IMR-90 (cell line): ENCODE results near the gene GPR171. TPM values are rescaled to one million over a fixed set of nuclear protein-coding genes. Genes with fewer than 3 reads are reported as not detected.

Source experiments
- ATAC-seq: fragments of 200-7000 bp; cut with Tn5 transposase; 2 replicates; pipeline ENCODE4 v1.9.1; 2020; ENCODE audit warnings: low read depth, mild to moderate bottlenecking, moderate library complexity
- BruUV-seq: library from RNA; stranded (reverse); fragments of 400-500 nt; replicated peaks from 2 replicates; lab custom pipeline; 2021; lab: Mats Ljungman, UMichigan
- CTCF ChIA-PET: fragments of 300-600 bp; formaldehyde crosslinking; extraction: SDS; loops from one replicate; lab custom pipeline; 2021; ENCODE audit warnings: antibody characterized with exemption; lab: Yijun Ruan, JAX
- POLR2A ChIA-PET: fragments of 300-600 bp; sonication (Branson Sonifier 250); formaldehyde crosslinking; loops from one replicate; lab custom pipeline; 2022; ENCODE audit warnings: antibody characterized with exemption; ENCODE audit not compliant: unreplicated experiment; lab: Charles Lee
- DNase-seq: peaks from one replicate; pipeline ENCODE4 v3.0.0; 2013
- H2AFZ ChIP-seq: replicated peaks from 2 replicates; pipeline ENCODE3; 2013; ENCODE audit warnings: low read length, mild to moderate bottlenecking; ENCODE audit not compliant: poor library complexity
- H2AK5ac ChIP-seq: 2 replicates; pipeline ENCODE4 v1.6.1; 2013; ENCODE audit warnings: low read depth, low read length, inconsistent platforms
- H2AK9ac ChIP-seq: replicated peaks from 2 replicates; pipeline ENCODE3; 2013; ENCODE audit warnings: mild to moderate bottlenecking, low read depth, low read length, moderate library complexity; ENCODE audit not compliant: poor library complexity
- H2BK120ac ChIP-seq: 2 replicates; pipeline ENCODE4 v1.6.1; 2013; ENCODE audit warnings: low read depth, low read length, inconsistent platforms
- H2BK15ac ChIP-seq: 3 replicates; pipeline ENCODE4 v1.6.1; 2013; ENCODE audit warnings: low read depth, low read length, inconsistent platforms
- H2BK20ac ChIP-seq: 2 replicates; pipeline ENCODE4 v1.6.1; 2013; ENCODE audit warnings: low read depth, mild to moderate bottlenecking, inconsistent platforms, low read length, moderate library complexity
- H2BK5ac ChIP-seq: 2 replicates; pipeline ENCODE4 v1.6.1; 2013; ENCODE audit warnings: mild to moderate bottlenecking, low read depth, low read length, inconsistent platforms; ENCODE audit not compliant: poor library complexity, severe bottlenecking
- H3K14ac ChIP-seq: replicated peaks from 2 replicates; pipeline ENCODE4 v1.6.1; 2013; ENCODE audit warnings: low read depth, low read length, inconsistent platforms
- H3K18ac ChIP-seq: 2 replicates; pipeline ENCODE4 v1.6.1; 2013; ENCODE audit warnings: low read depth, low read length, control low read depth
- H3K23ac ChIP-seq: 2 replicates; pipeline ENCODE4 v1.6.1; 2013; ENCODE audit warnings: low read depth, low read length, inconsistent platforms
- H3K27ac ChIP-seq: 2 replicates; pipeline ENCODE4 v1.5.1; 2013; ENCODE audit warnings: mild to moderate bottlenecking, control low read depth, low read length; ENCODE audit not compliant: insufficient read depth
- H3K27me3 ChIP-seq: 2 replicates; pipeline ENCODE4 v1.6.1; 2013; ENCODE audit warnings: low read length; ENCODE audit not compliant: control insufficient read depth, insufficient read depth
- H3K36me3 ChIP-seq: 2 replicates; pipeline ENCODE4 v1.6.1; 2013; ENCODE audit warnings: low read length, mixed read lengths; ENCODE audit not compliant: control insufficient read depth, insufficient read depth
- H3K4ac ChIP-seq: 2 replicates; pipeline ENCODE4 v1.6.1; 2013; ENCODE audit warnings: low read depth, low read length, inconsistent platforms
- H3K4me1 ChIP-seq: 2 replicates; pipeline ENCODE4 v1.6.1; 2013; ENCODE audit warnings: low read length, mixed read lengths; ENCODE audit not compliant: control insufficient read depth, insufficient read depth
- H3K4me2 ChIP-seq: 2 replicates; pipeline ENCODE4 v1.6.1; 2013; ENCODE audit warnings: low read depth, mild to moderate bottlenecking, control low read depth, low read length, moderate library complexity
- H3K4me3 ChIP-seq: 2 replicates; pipeline ENCODE4 v1.5.1; 2013; ENCODE audit warnings: low read depth, mild to moderate bottlenecking, control low read depth, low read length, moderate library complexity; ENCODE audit not compliant: insufficient read depth
- H3K56ac ChIP-seq: 2 replicates; pipeline ENCODE4 v1.6.1; 2013; ENCODE audit warnings: low read length, inconsistent platforms; ENCODE audit not compliant: insufficient read depth; ENCODE audit errors: extremely low read depth
- H3K79me1 ChIP-seq, 2 experiments: 2 replicates each; pipeline ENCODE4 v1.6.1; 2013; ENCODE audit warnings: low read length in 2 of 2, inconsistent platforms in 1 of 2, low read depth in 1 of 2
- H3K9ac ChIP-seq: 2 replicates; pipeline ENCODE4 v1.6.1; 2013; ENCODE audit warnings: low read depth, low read length, control low read depth
- H3K9me1 ChIP-seq: 2 replicates; pipeline ENCODE4 v1.6.1; 2013; ENCODE audit warnings: low read length, inconsistent platforms; ENCODE audit not compliant: insufficient read depth
- H3K9me3 ChIP-seq: 2 replicates; pipeline ENCODE4 v1.6.1; 2013; ENCODE audit warnings: low read length; ENCODE audit not compliant: control insufficient read depth, insufficient read depth
- H4K20me1 ChIP-seq: 2 replicates; pipeline ENCODE4 v1.6.1; 2013; ENCODE audit warnings: low read length, inconsistent platforms; ENCODE audit not compliant: insufficient read depth
- H4K5ac ChIP-seq: 2 replicates; pipeline ENCODE4 v1.6.1; 2013; ENCODE audit warnings: mild to moderate bottlenecking, low read depth, low read length, control low read depth
- H4K8ac ChIP-seq, 2 experiments: 2 replicates each; pipeline ENCODE4 v1.6.1; 2013; ENCODE audit warnings: low read depth in 2 of 2, low read length in 2 of 2, control low read depth in 1 of 2, inconsistent platforms in 1 of 2
- H4K91ac ChIP-seq: 2 replicates; pipeline ENCODE4 v1.6.1; 2013; ENCODE audit warnings: low read depth, low read length, inconsistent platforms; ENCODE audit not compliant: insufficient read depth
- BHLHE40 ChIP-seq: fragments of 150-350 bp; IDR thresholded peaks from 2 replicates; pipeline ENCODE4 v1.6.1; 2016; ENCODE audit warnings: mild to moderate bottlenecking, low read depth, low read length
- CEBPB ChIP-seq: IDR thresholded peaks from 2 replicates; pipeline ENCODE4 v1.6.1; 2012; ENCODE audit warnings: low read depth, low read length, improper control_type of control experiment
- CHD1 ChIP-seq: IDR thresholded peaks from 2 replicates; pipeline ENCODE4 v1.6.1; 2012; ENCODE audit warnings: low read depth, low read length, improper control_type of control experiment
- CTCF ChIP-seq: conservative IDR thresholded peaks from 2 replicates; pipeline ENCODE4 v1.5.1; 2012; ENCODE audit warnings: mild to moderate bottlenecking, low read depth, low read length, improper control_type of control experiment
- ELK1 ChIP-seq: fragments of 150-350 bp; IDR thresholded peaks from 2 replicates; pipeline ENCODE4 v1.6.1; 2016; ENCODE audit warnings: low read depth, mild to moderate bottlenecking, low read length, moderate library complexity, borderline replicate concordance
- FOS ChIP-seq: fragments of 150-350 bp; IDR thresholded peaks from 2 replicates; pipeline ENCODE4 v1.6.1; 2016; ENCODE audit warnings: low read depth, low read length
- MAFK ChIP-seq: IDR thresholded peaks from 2 replicates; pipeline ENCODE4 v1.6.1; 2012; ENCODE audit warnings: low read depth, low read length, improper control_type of control experiment
- MAZ ChIP-seq: IDR thresholded peaks from 2 replicates; pipeline ENCODE4 v1.6.1; 2012; ENCODE audit warnings: low read depth, mild to moderate bottlenecking, low read length, improper control_type of control experiment, moderate library complexity, borderline replicate concordance
- MXI1 ChIP-seq: IDR thresholded peaks from 2 replicates; pipeline ENCODE4 v1.6.1; 2012; ENCODE audit warnings: low read depth, mild to moderate bottlenecking, low read length, moderate library complexity, borderline replicate concordance
- NFE2L2 ChIP-seq: fragments of 150-350 bp; IDR thresholded peaks from 2 replicates; pipeline ENCODE4 v1.6.1; 2016; ENCODE audit warnings: low read depth, mild to moderate bottlenecking, low read length
- POLR2A ChIP-seq: IDR thresholded peaks from 2 replicates; pipeline ENCODE4 v1.6.1; 2012; ENCODE audit warnings: mild to moderate bottlenecking, low read depth, low read length
- RAD21 ChIP-seq: IDR thresholded peaks from 2 replicates; pipeline ENCODE4 v1.6.1; 2012; ENCODE audit warnings: low read length, improper control_type of control experiment
- RCOR1 ChIP-seq: IDR thresholded peaks from 2 replicates; pipeline ENCODE4 v1.6.1; 2012; ENCODE audit warnings: mild to moderate bottlenecking, low read length, improper control_type of control experiment; ENCODE audit not compliant: insufficient replicate concordance
- RFX5 ChIP-seq: IDR thresholded peaks from 2 replicates; pipeline ENCODE4 v1.8.0; 2012; ENCODE audit warnings: low read depth, mild to moderate bottlenecking, low read length, moderate library complexity
- SMC3 ChIP-seq: fragments of 150-350 bp; IDR thresholded peaks from 2 replicates; pipeline ENCODE4 v1.6.1; 2016; ENCODE audit warnings: low read depth, mild to moderate bottlenecking, antibody characterized with exemption, low read length, moderate library complexity
- WGBS, 2 experiments: methylation state at CpG; one replicate each; pipeline versions ENCODE4 v1.1.5 to v1.1.7; 2013; ENCODE audit warnings: missing lambda C conversion rate in 2 of 2; ENCODE audit not compliant: insufficient read length in 1 of 2; ENCODE audit errors: extremely low coverage in 2 of 2; 5-methylcytosine and 5-hydroxymethylcytosine counted together
- dilution Hi-C: fragments of 300-500 bp; cut with HindIII; formaldehyde crosslinking; loops from one replicate; pipeline ENCODE4 v1.14.3; 2018; ENCODE audit warnings: low sequenced_read_pairs; ENCODE audit not compliant: unreplicated experiment
- in situ Hi-C: fragments of 300-500 bp; cut with MboI; formaldehyde crosslinking; loops from 3 replicates; pipeline ENCODE4 v1.14.3; 2019; ENCODE audit warnings: low sequenced_read_pairs, inconsistent platforms, mixed read lengths
- intact Hi-C: fragments of 100-400 bp; cut with micrococcal nuclease; formaldehyde crosslinking; loops from 2 replicates; pipeline ENCODE4 v1.10.0; 2022
- polyA plus RNA-seq, 3 experiments: library from polyadenylated mRNA; depleted of rRNA; stranded (reverse); fragments of >200 nt; gene quantifications; 2 replicates each; pipeline ENCODE4 v1.2.3, GENCODE V29; 2012; ENCODE audit warnings: low replicate concordance in 1 of 3
- total RNA-seq: library from RNA; depleted of rRNA; stranded (reverse); fragments of >200 nt; gene quantifications from 2 replicates; pipeline ENCODE4 v1.2.3, GENCODE V29; 2012
- TF ChIP-seq, protein P1 (sequence below): fragments of 150-350 bp; IDR thresholded peaks from 2 replicates; pipeline ENCODE4 v1.6.1; 2017; ENCODE audit warnings: mild to moderate bottlenecking, antibody characterized with exemption, low read length, low read depth

GPR171 gene
- total and polyA plus RNA-seq, 2 of the 4 experiments (the other 2 are of a cell fraction), result not detected

- ATAC-seq (no peak), DNase-seq (no peak)
- in situ Hi-C loops (no loop called here), dilution Hi-C loops (no loop called here), intact Hi-C loops (no loop called here)
- WGBS, 2 experiments, result no CpG with 5 or more reads among the region's 3 CpGs
- no peak overlapping the region for H2BK5ac ChIP-seq
- H4K20me1 ChIP-seq, result no peaks in the 10 kb centered on the region
- H3K14ac ChIP-seq, result no peak overlapping the region
- TF ChIP-seq NFE2L2, result no peak
- no peak for TF ChIP-seq RCOR1
- no peak for TF ChIP-seq CTCF
- no peak for TF ChIP-seq MAZ
- no peak for TF ChIP-seq BHLHE40
- TF ChIP-seq SMC3, result no peak
- no peak for TF ChIP-seq MAFK
- TF ChIP-seq, protein P1, sequence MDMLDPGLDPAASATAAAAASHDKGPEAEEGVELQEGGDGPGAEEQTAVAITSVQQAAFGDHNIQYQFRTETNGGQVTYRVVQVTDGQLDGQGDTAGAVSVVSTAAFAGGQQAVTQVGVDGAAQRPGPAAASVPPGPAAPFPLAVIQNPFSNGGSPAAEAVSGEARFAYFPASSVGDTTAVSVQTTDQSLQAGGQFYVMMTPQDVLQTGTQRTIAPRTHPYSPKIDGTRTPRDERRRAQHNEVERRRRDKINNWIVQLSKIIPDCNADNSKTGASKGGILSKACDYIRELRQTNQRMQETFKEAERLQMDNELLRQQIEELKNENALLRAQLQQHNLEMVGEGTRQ, result no peak
- no peak for TF ChIP-seq CEBPB
- no peak for TF ChIP-seq FOS
- TF ChIP-seq MXI1, result no peak
- TF ChIP-seq CHD1, result no peak
- no peak for TF ChIP-seq RFX5
- TF ChIP-seq ELK1, result no peak
- TF ChIP-seq POLR2A, result no peak
- TF ChIP-seq RAD21, result no peak
- no peaks in the 10 kb centered on the region for H3K9me1 ChIP-seq
- H3K4ac ChIP-seq, result no peak overlapping the region
- no peak overlapping the region for H2AK5ac ChIP-seq
- no peak overlapping the region for H3K4me3 ChIP-seq
- CTCF ChIA-PET, result interaction anchor here (1.5 kb wide), 1 partner anchor 9 kb away, joined by 3 read pairs; no protein-coding TSS in a partner anchor
- no peaks in the 10 kb centered on the region for H3K27me3 ChIP-seq
- H2BK120ac ChIP-seq, result no peak overlapping the region
- no peak overlapping the region for H2BK20ac ChIP-seq
- no peak overlapping the region for H3K56ac ChIP-seq
- H3K9ac ChIP-seq, result no peak overlapping the region
- no peak overlapping the region for H2AK9ac ChIP-seq
- no peak overlapping the region for H3K4me2 ChIP-seq
- no peaks in the 10 kb centered on the region for H3K9me3 ChIP-seq
- no peaks in the 10 kb centered on the region for H3K36me3 ChIP-seq
- no peak overlapping the region for H4K8ac ChIP-seq
- H3K27ac ChIP-seq, result no peak overlapping the region
- H3K79me1 ChIP-seq, result no peaks in the 10 kb centered on the region
- no peak overlapping the region for H4K5ac ChIP-seq
- no TSS peak for BruUV-seq
- POLR2A ChIA-PET, result no interaction called here
- no peak overlapping the region for H2BK15ac ChIP-seq
- no peak overlapping the region for H3K18ac ChIP-seq
- no peaks in the 10 kb centered on the region for H3K4me1 ChIP-seq
- H3K23ac ChIP-seq, result no peak overlapping the region
- H2AFZ ChIP-seq, result no peak overlapping the region
- no peak overlapping the region for H4K91ac ChIP-seq
Observed at GRCh38 chr3:151209654-151210053, 6.6 kb upstream of the GPR171 start.
